Activated CD4-positive, alpha-beta T cell treated with anti-CD3 and anti-CD28 coated beads, Interleukin-2, amount 50 U/mL, for 4 hours (primary cell): ENCODE data around the gene VAV3.

Experiments used
- DNase-seq, 2 experiments: peaks; one replicate each; pipeline ENCODE4 v3.0.0-alpha.2; 2020

VAV3 gene

GRCh38 chr1:107526524-107527198 lies 438.3 kb downstream of the VAV3 start:
- no peak for DNase-seq

DNA sequence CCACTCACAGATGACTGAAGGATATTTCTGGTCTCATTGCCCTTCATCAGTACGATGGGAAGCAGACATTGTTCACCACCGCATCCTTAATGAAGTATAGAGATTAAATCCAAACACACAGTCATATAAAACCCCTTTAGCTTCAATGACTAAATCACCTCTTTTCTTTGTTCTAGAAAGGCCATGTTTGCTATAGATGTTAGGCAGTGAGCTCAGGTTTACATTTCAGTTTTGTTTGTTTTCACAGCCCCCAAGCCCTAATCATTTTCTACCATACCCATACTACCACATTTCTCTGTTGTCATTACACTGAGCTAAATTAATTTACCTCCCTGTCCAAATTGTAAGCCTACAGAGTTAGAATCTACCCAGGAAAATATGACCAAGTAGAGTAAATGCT lies 439.0 kb downstream of the VAV3 start:
- DNase-seq = no peak

GRCh38 chr1:107525145-107525544 lies 439.8 kb downstream of the VAV3 start:
- DNase-seq = no peak

GRCh38 chr1:107524301-107524700 lies 440.7 kb downstream of the VAV3 start:
- no peak for DNase-seq

- DNase-seq = no peak
These were observed 441.2 kb downstream of the VAV3 start for GRCh38 chr1:107523736-107524135.

GRCh38 chr1:107523061-107523460 lies 441.9 kb downstream of the VAV3 start:
- DNase-seq = no peak
